Measurements from ENCODE around the gene SLC38A11. TPM values are rescaled to one million over a fixed set of nuclear protein-coding genes. Genes with fewer than 3 reads are reported as not detected.
"Not testable (repeated sequence)": the region's sequence is repeated elsewhere in the genome, so short reads cannot be mapped to it uniquely, and the experiment has no call there.

SLC38A11 gene
- total RNA-seq, 1 experiment from 2014 or later = not detected

GRCh38 chr2:164979113-164979512 is 23.8 kb upstream of the SLC38A11 start:
- Histone ChIP-seq H3K36me3 (ENCODE audit: insufficient read depth, low read length, poor library complexity, severe bottlenecking) (no peaks in the 10 kb centered on the region), H3K9me3 (ENCODE audit: low read depth, low read length, poor library complexity, severe bottlenecking) (no peaks in the 10 kb centered on the region), H3K27me3 (replicated peaks; ENCODE audit: insufficient read depth, low read depth, low read length, poor library complexity) (no peaks in the 10 kb centered on the region), H3K27ac (ENCODE audit: low read depth, low read length, poor library complexity, severe bottlenecking) (no peak overlapping the region), H3K4me3 (ENCODE audit: low read depth, low read length, poor library complexity, severe bottlenecking) (no peak overlapping the region), H3K4me1 (ENCODE audit: insufficient read depth, low read length, poor library complexity, severe bottlenecking) (peaks cover 65% of the 10 kb centered on the region)
- intact Hi-C loops (cut with micrococcal nuclease; ENCODE audit: unreplicated experiment) = no loop called here
- ChIA-PET POLR2A (ENCODE audit: low non-redundant PET) (no interaction called here), CTCF (no interaction called here)
- no peak for DNase-seq (ENCODE audit: low spot score)
- no TSS peak for BruUV-seq (replicated peaks)
- no peak for TF ChIP-seq EZH2 (IDR thresholded peaks at IDR 0.05; ENCODE audit: borderline replicate concordance, low read depth, low read length, poor library complexity, severe bottlenecking)
- TF ChIP-seq CTCF (conservative IDR thresholded peaks at IDR 0.05; ENCODE audit: low read depth, low read length) = no peak

- peaks cover 71% of the 10 kb centered on the region for H3K4me1 ChIP-seq (ENCODE audit: insufficient read depth, low read length, poor library complexity, severe bottlenecking)
- CTCF ChIA-PET; H3K9me3 ChIP-seq (ENCODE audit: low read depth, low read length, poor library complexity, severe bottlenecking); H3K27me3 ChIP-seq (replicated peaks; ENCODE audit: insufficient read depth, low read depth, low read length, poor library complexity); H3K27ac ChIP-seq (ENCODE audit: low read depth, low read length, poor library complexity, severe bottlenecking); intact Hi-C loops (cut with micrococcal nuclease; ENCODE audit: unreplicated experiment); POLR2A ChIA-PET (ENCODE audit: low non-redundant PET); H3K36me3 ChIP-seq (ENCODE audit: insufficient read depth, low read length, poor library complexity, severe bottlenecking); BruUV-seq (replicated peaks): not testable (repeated sequence)
- TF ChIP-seq CTCF (conservative IDR thresholded peaks at IDR 0.05; ENCODE audit: low read depth, low read length) = 0 out of 2 replicates have a peak, but pooled peaks have one; percentile 22
- peak overlapping the region; percentile 0 for H3K4me3 ChIP-seq (ENCODE audit: low read depth, low read length, poor library complexity, severe bottlenecking)
- peak; percentile 45 for DNase-seq (ENCODE audit: low spot score)
Measured at GRCh38 chr2:164976875-164977470, 21.6 kb upstream of the SLC38A11 start.

GRCh38 chr2:164976301-164976700 is 21.0 kb upstream of the SLC38A11 start:
- CTCF ChIA-PET = interaction anchor here (0.6 kb wide), 1 partner anchor 143 kb away, joined by 6 read pairs; no protein-coding TSS in a partner anchor
- no TSS peak for BruUV-seq (replicated peaks)
- POLR2A ChIA-PET (ENCODE audit: low non-redundant PET) = interaction anchor here (0.7 kb wide), 1 partner anchor 26 kb away, joined by 5 read pairs; no protein-coding TSS in a partner anchor

More at GRCh38 chr2:164976301-164976700, 21.0 kb upstream of the SLC38A11 start:
- Histone ChIP-seq H3K27ac (ENCODE audit: low read depth, low read length, poor library complexity, severe bottlenecking) (peak overlapping the region; percentile 13), H3K4me1 (ENCODE audit: insufficient read depth, low read length, poor library complexity, severe bottlenecking) (peaks cover 64% of the 10 kb centered on the region), H3K4me3 (ENCODE audit: low read depth, low read length, poor library complexity, severe bottlenecking) (peak overlapping the region; percentile 0), H3K27me3 (replicated peaks; ENCODE audit: insufficient read depth, low read depth, low read length, poor library complexity) (no peaks in the 10 kb centered on the region), H3K9me3 (ENCODE audit: low read depth, low read length, poor library complexity, severe bottlenecking) (no peaks in the 10 kb centered on the region), H3K36me3 (ENCODE audit: insufficient read depth, low read length, poor library complexity, severe bottlenecking) (no peaks in the 10 kb centered on the region)
- TF ChIP-seq EZH2 (IDR thresholded peaks at IDR 0.05; ENCODE audit: borderline replicate concordance, low read depth, low read length, poor library complexity, severe bottlenecking) (no peak), CTCF (conservative IDR thresholded peaks at IDR 0.05; ENCODE audit: low read depth, low read length) (no peak)
- intact Hi-C loops (cut with micrococcal nuclease; ENCODE audit: unreplicated experiment) = no loop called here
- DNase-seq (ENCODE audit: low spot score) = peak; percentile 60

All from A673 (cell line).